GM19397 (cell line): ENCODE results near the gene ABI3BP.
"Not testable (repeated sequence)": the region's sequence is repeated elsewhere in the genome, so short reads cannot be mapped to it uniquely, and the experiment has no call there.

Source experiments
- ATAC-seq: cut with Tn5 transposase; IDR thresholded peaks from one replicate; pipeline ENCODE4 v1.9.1; 2021; ENCODE audit warnings: mild to moderate bottlenecking, moderate library complexity; ENCODE audit not compliant: unreplicated experiment

ABI3BP gene

DNA sequence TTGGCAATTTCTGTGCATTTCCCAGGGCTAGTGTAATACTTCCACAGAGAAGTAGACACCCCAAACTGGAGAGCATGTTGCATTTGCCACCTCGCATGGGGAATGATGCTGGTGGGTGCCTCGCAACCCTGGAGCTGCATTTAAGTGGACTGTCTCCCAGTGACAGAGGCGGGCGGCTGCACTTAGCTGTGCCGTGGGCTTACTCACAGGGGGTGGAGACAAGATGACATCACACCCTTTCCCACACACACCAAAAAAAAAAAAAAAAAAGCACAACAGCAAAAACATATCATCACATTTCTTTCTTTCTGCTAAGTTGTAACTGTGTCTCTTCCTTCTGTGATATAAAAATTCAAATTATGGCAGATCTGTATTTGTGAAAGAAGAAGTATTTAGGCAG is at the start of gene ABI3BP:
ABI3BP (minus strand) TSS at position 113 of the 400 bp plus-strand sequence; CDS start at position 76, 37 bp downstream.
- ATAC-seq = no peak

- ATAC-seq = no peak
These were observed 46.1 kb upstream of the ABI3BP start for GRCh38 chr3:101039285-101039684.

- ATAC-seq = no peak
These were observed 45.7 kb upstream of the ABI3BP start for GRCh38 chr3:101038880-101039279.

GRCh38 chr3:101038393-101038792 is 45.2 kb upstream of the ABI3BP start:
- ATAC-seq = no peak

DNA sequence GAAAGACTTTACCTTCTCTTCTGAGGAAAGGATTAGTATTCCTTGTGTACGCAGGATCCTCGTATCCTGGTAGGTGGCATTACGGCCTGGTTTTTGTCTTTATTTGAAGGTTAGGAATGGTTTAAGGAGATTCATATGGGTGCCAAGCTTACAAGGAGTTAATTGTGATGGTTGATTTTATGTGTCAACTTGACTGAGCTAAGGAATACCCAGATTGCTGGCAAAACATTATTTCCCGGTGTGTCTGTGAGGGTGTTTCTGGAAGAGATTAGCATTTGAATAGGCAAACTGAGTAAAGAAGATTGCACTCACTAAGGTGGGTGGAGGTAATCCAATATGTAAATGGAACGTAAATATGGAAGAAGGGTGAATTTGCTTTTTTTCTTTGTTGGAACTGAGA is 44.4 kb upstream of the ABI3BP start:
- ATAC-seq = no peak

- ATAC-seq = no peak
These were observed 43.5 kb upstream of the ABI3BP start for GRCh38 chr3:101036676-101037075.

- ATAC-seq = no peak
These were observed 43.0 kb upstream of the ABI3BP start for GRCh38 chr3:101036213-101036618.

GRCh38 chr3:101027286-101027685 is 34.1 kb upstream of the ABI3BP start:
- ATAC-seq = no peak

GRCh38 chr3:101026881-101027280 is 33.7 kb upstream of the ABI3BP start:
- no peak for ATAC-seq

- ATAC-seq = no peak
These were observed 33.0 kb upstream of the ABI3BP start for GRCh38 chr3:101026244-101026643.

GRCh38 chr3:101020351-101021015 is 27.3 kb upstream of the ABI3BP start:
- no peak for ATAC-seq

DNA sequence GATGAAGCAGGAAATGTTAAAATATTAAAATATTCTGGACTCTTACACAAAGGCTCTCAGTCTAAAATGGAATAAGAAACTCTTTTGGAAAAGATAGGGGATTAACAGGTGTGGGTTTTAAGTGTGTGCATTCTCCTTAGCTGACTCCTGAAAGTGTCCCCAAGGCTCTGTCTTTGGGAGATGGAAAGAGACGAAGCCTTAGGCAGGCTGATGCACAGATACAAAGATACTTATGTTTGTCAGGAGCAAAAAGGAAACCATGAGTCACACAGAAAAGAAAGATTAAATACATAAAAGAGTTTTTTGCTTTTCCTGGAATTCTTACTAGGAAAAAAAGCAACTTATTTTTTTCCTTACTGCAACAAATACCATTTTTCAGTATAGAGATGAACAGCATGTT is 23.8 kb upstream of the ABI3BP start:
- ATAC-seq = no peak

DNA sequence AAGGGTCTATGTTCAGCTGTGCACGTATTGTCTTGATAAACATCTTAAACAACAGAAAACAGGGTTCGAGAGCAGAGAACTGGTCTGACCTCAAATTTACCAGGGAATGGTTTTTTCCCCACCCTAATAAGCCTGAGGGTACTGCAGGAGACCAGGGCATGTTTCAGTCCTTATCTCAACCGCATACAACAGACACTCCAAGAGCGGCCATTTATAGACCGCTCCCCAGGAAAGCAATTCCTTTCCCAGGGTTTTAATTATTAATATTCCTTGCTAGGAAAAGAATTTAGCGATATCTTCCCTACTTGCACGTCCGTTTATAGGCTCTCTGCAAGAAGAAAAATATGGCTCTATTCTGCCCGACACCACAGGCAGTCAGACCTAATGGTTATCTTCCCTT is 19.1 kb upstream of the ABI3BP start:
- not testable (repeated sequence) for ATAC-seq

DNA sequence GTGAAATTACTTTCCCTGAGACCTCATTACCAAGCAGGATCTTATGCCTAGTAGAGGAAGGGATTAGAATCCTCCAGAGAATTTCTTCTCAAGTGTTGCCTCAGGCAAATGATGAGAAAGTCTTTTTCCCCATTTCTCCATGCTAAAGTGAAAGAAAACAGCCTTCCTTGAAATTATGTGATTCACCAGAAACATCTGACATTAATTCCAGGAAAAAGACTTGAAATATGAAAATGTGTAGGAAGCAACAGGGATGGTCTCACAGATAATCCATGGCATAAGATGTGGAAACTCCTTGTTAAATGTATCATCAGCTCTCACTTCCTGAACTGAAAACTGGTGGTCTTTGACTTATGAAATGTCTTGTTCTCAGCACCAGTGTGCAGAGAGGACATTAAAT is 17.9 kb upstream of the ABI3BP start:
- no peak for ATAC-seq

GRCh38 chr3:101010296-101010695 is 17.1 kb upstream of the ABI3BP start:
- no peak for ATAC-seq

- ATAC-seq = no peak
These were observed 16.2 kb upstream of the ABI3BP start for GRCh38 chr3:101009386-101009785.

- no peak for ATAC-seq
These were observed 5.9 kb upstream of the ABI3BP start for GRCh38 chr3:100999160-100999559.

GRCh38 chr3:100994809-100995208 is 1.6 kb upstream of the ABI3BP start:
- no peak for ATAC-seq

DNA sequence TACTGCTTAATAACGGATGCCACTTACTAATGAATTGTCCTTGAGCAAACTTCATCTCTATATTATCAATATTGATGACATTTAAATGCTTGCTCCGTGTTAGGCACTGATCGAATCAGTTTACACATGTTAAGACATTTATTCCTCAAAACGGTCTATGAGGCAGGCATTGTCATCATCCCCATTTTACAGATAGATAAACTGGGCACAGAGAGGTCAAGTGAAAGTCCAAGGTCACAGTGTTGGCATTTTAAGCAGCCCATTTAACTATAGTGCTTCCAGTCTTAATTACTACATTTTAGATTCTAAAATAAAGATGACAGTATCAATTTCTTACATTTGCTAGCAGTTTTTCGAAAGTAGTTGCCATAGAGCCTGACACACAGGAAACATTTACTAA is 966 bp upstream of the ABI3BP start:
- no peak for ATAC-seq

DNA sequence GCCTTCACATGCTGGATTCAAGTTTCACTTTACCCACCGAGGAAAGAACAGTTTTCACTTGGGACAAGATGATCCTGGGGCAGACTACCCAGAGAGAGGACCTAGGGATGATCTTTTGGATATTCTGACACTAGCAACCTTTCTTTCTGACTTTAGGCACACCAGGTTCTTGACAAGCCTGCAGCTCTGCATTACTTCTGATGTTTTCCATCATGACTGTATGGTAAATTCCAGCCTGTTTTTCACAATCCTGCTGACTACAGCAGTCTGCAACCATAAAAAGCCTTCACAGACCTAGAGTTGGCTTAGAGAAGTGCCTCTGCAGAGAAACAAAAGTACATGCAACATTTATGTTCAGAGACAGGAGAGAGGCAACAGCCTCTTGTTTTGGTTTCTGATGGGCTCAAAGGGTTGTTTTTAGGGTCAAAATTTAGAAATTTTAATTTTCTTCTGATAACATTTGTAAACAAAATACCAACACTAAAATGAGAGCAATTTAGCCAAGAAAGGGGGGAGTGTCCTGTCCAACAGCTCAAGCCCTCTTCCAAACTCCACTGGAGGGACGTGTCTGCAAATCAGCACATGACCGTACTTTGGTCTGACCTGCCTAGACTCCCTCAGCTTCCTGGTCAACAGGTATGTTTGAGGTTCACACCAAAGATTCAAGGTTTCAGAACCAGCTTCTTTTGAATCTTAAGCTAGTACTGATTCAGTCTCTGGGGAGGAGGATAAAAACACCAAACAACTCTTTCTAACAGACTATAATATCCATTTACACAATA is 799 bp downstream of the ABI3BP start:
- ATAC-seq = no peak

DNA sequence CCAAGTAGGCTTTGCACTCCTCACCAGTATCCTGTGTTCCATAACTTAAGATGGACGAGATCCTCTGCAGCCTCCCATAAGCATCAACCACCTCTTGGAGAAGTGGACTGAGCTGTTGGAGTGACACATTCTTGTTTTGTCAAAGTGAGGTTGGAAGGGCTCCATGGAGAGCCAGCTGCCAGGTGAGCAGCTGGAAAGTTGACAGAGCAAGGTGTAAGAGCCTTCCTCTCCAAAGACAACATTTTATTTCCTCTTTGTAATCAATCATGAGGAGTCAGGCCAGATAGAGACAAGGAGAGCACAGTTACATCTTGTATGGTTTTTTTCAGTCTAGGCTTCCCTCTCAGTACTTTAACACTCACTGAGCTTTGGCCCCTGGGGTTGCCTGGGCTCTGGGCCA is 5.1 kb downstream of the ABI3BP start:
- ATAC-seq = no peak

DNA sequence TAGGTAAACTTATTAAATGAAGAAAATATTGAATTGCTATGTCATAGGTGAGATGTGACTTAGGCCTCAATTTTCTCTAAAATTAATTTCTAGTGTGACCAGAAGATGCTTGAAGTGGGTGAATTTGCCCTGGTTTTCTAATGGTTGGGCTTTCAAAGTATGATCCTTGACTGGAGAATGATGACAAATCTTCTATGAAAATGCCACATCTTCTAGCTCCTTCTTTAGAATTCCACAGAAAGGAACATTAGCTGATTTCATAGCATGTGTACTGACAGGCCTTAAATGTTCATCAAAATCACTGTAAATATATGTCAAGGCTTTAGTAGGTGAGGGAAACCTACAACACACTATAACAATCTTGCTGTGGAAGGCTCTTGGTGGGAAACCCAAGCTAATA is 8.9 kb downstream of the ABI3BP start:
- no peak for ATAC-seq
